NCI-H128 (cell line): ENCODE measurements around the gene DAAM2.

ENCODE experiments used
- DNase-seq: peaks from one replicate; lab custom pipeline; 2025; ENCODE audit not compliant: unreplicated experiment; lab: John Stamatoyannopoulos, UW

Gene DAAM2

GRCh38 chr6:39881851-39882530 is 89.8 kb downstream of the DAAM2 start:
- no peak for DNase-seq

GRCh38 chr6:39882531-39882899 is 90.3 kb downstream of the DAAM2 start:
- no peak for DNase-seq

- no peak for DNase-seq
These were observed 92.5 kb downstream of the DAAM2 start for GRCh38 chr6:39884696-39885095.

GRCh38 chr6:39885691-39886090 is 93.5 kb downstream of the DAAM2 start:
- no peak for DNase-seq

- DNase-seq: no peak
These were observed 94.7 kb downstream of the DAAM2 start for GRCh38 chr6:39886871-39887270.

- DNase-seq: no peak
These were observed 95.7 kb downstream of the DAAM2 start for GRCh38 chr6:39887692-39888450.

- DNase-seq: no peak
These were observed 97.1 kb downstream of the DAAM2 start for GRCh38 chr6:39889229-39889628.

GRCh38 chr6:39891353-39891752 is 99.2 kb downstream of the DAAM2 start:
- DNase-seq: no peak

- DNase-seq: no peak
These were observed 99.8 kb downstream of the DAAM2 start for GRCh38 chr6:39891976-39892375.

- DNase-seq: no peak
These were observed 100.4 kb downstream of the DAAM2 start for GRCh38 chr6:39892490-39893129.

- no peak for DNase-seq
These were observed 101.1 kb downstream of the DAAM2 start for GRCh38 chr6:39893286-39893685.

GRCh38 chr6:39896701-39897100 is 104.5 kb downstream of the DAAM2 start:
- DNase-seq: no peak

GRCh38 chr6:39897698-39898097 is 105.5 kb downstream of the DAAM2 start:
- no peak for DNase-seq

- DNase-seq: no peak
These were observed 106.4 kb downstream of the DAAM2 start for GRCh38 chr6:39898625-39899024.

- no peak for DNase-seq
These were observed 107.5 kb downstream of the DAAM2 start for GRCh38 chr6:39899554-39900295.

- no peak for DNase-seq
These were observed 109.0 kb downstream of the DAAM2 start for GRCh38 chr6:39901116-39901655.

GRCh38 chr6:39901670-39902069 is 109.5 kb downstream of the DAAM2 start:
- no peak for DNase-seq

- no peak for DNase-seq
These were observed 110.0 kb downstream of the DAAM2 start for GRCh38 chr6:39902136-39902535.

GRCh38 chr6:39902786-39903465 is 110.8 kb downstream of the DAAM2 start:
- DNase-seq: no peak

GRCh38 chr6:39903656-39904055 is 111.5 kb downstream of the DAAM2 start:
- DNase-seq: no peak
